GM12891 (cell line): Measurements from ENCODE around the gene FARS2.

ENCODE experiments used
- POLR2A ChIP-seq: IDR thresholded peaks from 2 replicates; pipeline ENCODE4 v1.6.1; 2011; ENCODE audit warnings: low read depth, low read length, control low read depth
- POLR2AphosphoS5 ChIP-seq: IDR thresholded peaks from 2 replicates; pipeline ENCODE4 v1.6.1; 2011; ENCODE audit warnings: low read depth, low read length, control low read depth
- TAF1 ChIP-seq: IDR thresholded peaks from 2 replicates; pipeline ENCODE4 v1.6.1; 2011; ENCODE audit warnings: low read depth, low read length, control low read depth

- no peak for TF ChIP-seq POLR2AphosphoS5
- no peak for TF ChIP-seq POLR2A
- no peak for TF ChIP-seq TAF1
These were observed 308.2 kb downstream of the FARS2 start for GRCh38 chr6:5569491-5569890.
